HT-29 (cell line): ENCODE measurements around the gene COL21A1. TPM values are rescaled to one million over a fixed set of nuclear protein-coding genes. Genes with fewer than 3 reads are reported as not detected.

Experiments used
- DNase-seq: peaks from one replicate; pipeline ENCODE4 v3.0.0-alpha.2; 2015; ENCODE audit warnings: low spot score
- total RNA-seq: library from RNA; depleted of rRNA; stranded (reverse); fragments of >200 nt; shearing (Covaris generic); gene quantifications from 2 replicates; pipeline ENCODE4 v1.2.3, GENCODE V29; 2014

COL21A1 gene
- total RNA-seq, 1 experiment from 2014 or later: not detected

- no peak for DNase-seq
Measured at GRCh38 chr6:56245903-56246351, 1.5 kb downstream of the COL21A1 start.

GRCh38 chr6:56244528-56245253 lies 2.7 kb downstream of the COL21A1 start:
- DNase-seq: no peak

- no peak for DNase-seq
Measured at GRCh38 chr6:56244089-56244488, 3.3 kb downstream of the COL21A1 start.

GRCh38 chr6:56243518-56244070 lies 3.8 kb downstream of the COL21A1 start:
- no peak for DNase-seq

GRCh38 chr6:56242346-56242745 lies 5.0 kb downstream of the COL21A1 start:
- no peak for DNase-seq

- DNase-seq: no peak
Measured at GRCh38 chr6:56241124-56241802, 6.1 kb downstream of the COL21A1 start.

- no peak for DNase-seq
Measured at GRCh38 chr6:56238352-56238751, 9.0 kb downstream of the COL21A1 start.

- DNase-seq: no peak
Measured at GRCh38 chr6:56235245-56235644, 12.1 kb downstream of the COL21A1 start.

GRCh38 chr6:56232436-56232835 lies 14.9 kb downstream of the COL21A1 start:
- no peak for DNase-seq

- no peak for DNase-seq
Measured at GRCh38 chr6:56231827-56232226, 15.6 kb downstream of the COL21A1 start.

GRCh38 chr6:56230976-56231566 lies 16.3 kb downstream of the COL21A1 start:
- DNase-seq: no peak

- DNase-seq: no peak
Measured at GRCh38 chr6:56227071-56227879, 20.1 kb downstream of the COL21A1 start.

- DNase-seq: no peak
Measured at GRCh38 chr6:56223995-56224394, 23.4 kb downstream of the COL21A1 start.

- no peak for DNase-seq
Measured at GRCh38 chr6:56222499-56222898, 24.9 kb downstream of the COL21A1 start.

GRCh38 chr6:56220078-56220477 lies 27.3 kb downstream of the COL21A1 start:
- no peak for DNase-seq

- no peak for DNase-seq
Measured at GRCh38 chr6:56214703-56215101, 32.7 kb downstream of the COL21A1 start.

- DNase-seq: no peak
Measured at GRCh38 chr6:56214041-56214702, 33.2 kb downstream of the COL21A1 start.

GRCh38 chr6:56211724-56212123 lies 35.7 kb downstream of the COL21A1 start:
- DNase-seq: no peak

- DNase-seq: no peak
Measured at GRCh38 chr6:56204134-56204533, 43.2 kb downstream of the COL21A1 start.

GRCh38 chr6:56199956-56200355 lies 47.4 kb downstream of the COL21A1 start:
- no peak for DNase-seq

- DNase-seq: no peak
Measured at GRCh38 chr6:56193846-56194245, 53.5 kb downstream of the COL21A1 start.
